Sigmoid colon (tissue), 7 donors: ENCODE data around the gene WDR91. TPM values are rescaled to one million over a fixed set of nuclear protein-coding genes. Genes with fewer than 3 reads are reported as not detected.

Source experiments
- DNase-seq: peaks from one replicate; pipeline ENCODE4 v3.0.0-alpha.2; 2019
- H3K27ac ChIP-seq, 4 donors: fragments of 200-600 bp; sonication (generic); one replicate each; pipeline ENCODE4 v1.5.1; 2016 to 2019; ENCODE audit warnings: mild to moderate bottlenecking in 1 of 4
- H3K27me3 ChIP-seq, 3 donors: fragments of 200-600 bp; sonication (generic); one replicate each; pipeline ENCODE4 v1.5.1; 2019; ENCODE audit warnings: mild to moderate bottlenecking in 1 of 3
- H3K36me3 ChIP-seq, 4 donors: fragments of 200-600 bp; sonication (generic); one replicate each; pipeline ENCODE4 v1.5.1; 2016 to 2019
- H3K4me1 ChIP-seq, 4 donors: fragments of 200-600 bp; sonication (generic); one replicate each; pipeline ENCODE4 v1.5.1; 2017 to 2019
- H3K4me3 ChIP-seq, 4 donors: fragments of 200-600 bp; sonication (generic); one replicate each; pipeline ENCODE4 v1.5.1; 2017 to 2019; ENCODE audit warnings: mild to moderate bottlenecking in 2 of 4, moderate library complexity in 1 of 4
- H3K9me3 ChIP-seq, 4 donors: fragments of 200-600 bp in 3 of 4; sonication (generic) in 3 of 4; one replicate each; pipeline versions ENCODE4 v1.5.1 to v1.6.1; 2013 to 2019
- CTCF ChIP-seq, 4 experiments: fragments of 450-650 bp in 3 of 4; fragments of 200-600 bp in 1 of 4; IDR thresholded peaks; one replicate each; pipeline ENCODE4 v1.5.1; 2016 to 2019; ENCODE audit warnings: antibody characterized with exemption in 4 of 4, mild to moderate bottlenecking in 3 of 4, moderate library complexity in 2 of 4
- EP300 ChIP-seq, 4 donors: sonication (generic); formaldehyde crosslinking; IDR thresholded peaks; one replicate each; pipeline ENCODE4 v1.6.1; 2017; ENCODE audit warnings: antibody characterized with exemption in 4 of 4
- POLR2A ChIP-seq, 2 donors: fragments of 450-650 bp; IDR thresholded peaks; one replicate each; pipeline ENCODE4 v1.6.1; 2016; ENCODE audit warnings: antibody characterized with exemption in 2 of 2, mild to moderate bottlenecking in 2 of 2, moderate library complexity in 2 of 2
- POLR2AphosphoS5 ChIP-seq, 4 donors: sonication (generic); formaldehyde crosslinking; IDR thresholded peaks; one replicate each; pipeline ENCODE4 v1.6.1; 2017; ENCODE audit warnings: antibody characterized with exemption in 4 of 4
- WGBS, 2 donors: extraction: QIAGEN DNeasy Blood & Tissue Kit; methylation state at CpG; one replicate each; pipeline ENCODE4 v1.1.7; 2013; 5-methylcytosine and 5-hydroxymethylcytosine counted together
- intact Hi-C: fragments of 100-400 bp; cut with DNase I; formaldehyde crosslinking; loops from one replicate; pipeline ENCODE4 v1.15.1; 2023
- polyA plus RNA-seq, 3 donors: library from polyadenylated mRNA; stranded (reverse); fragments of 200-250 nt; gene quantifications; one replicate each; pipeline ENCODE4 v1.2.3, GENCODE V29; 2013
- total RNA-seq, 4 donors: library from RNA; depleted of rRNA; stranded (reverse); fragments of >200 nt; gene quantifications; one replicate each; pipeline ENCODE4 v1.1.0, GENCODE V29; 2016
- donor health status: healthy with polysubstance abuse.
- donor health status: Bipolar disorder and iron deficiency.
- donor health status: healthy.

WDR91 gene
- 10 to 100 TPM; 11.0 to 14.1 (median 11.4) TPM for total RNA-seq
- polyA plus RNA-seq: 1 to 10 TPM; 2.1 to 8.0 (median 4.2) TPM

DNA sequence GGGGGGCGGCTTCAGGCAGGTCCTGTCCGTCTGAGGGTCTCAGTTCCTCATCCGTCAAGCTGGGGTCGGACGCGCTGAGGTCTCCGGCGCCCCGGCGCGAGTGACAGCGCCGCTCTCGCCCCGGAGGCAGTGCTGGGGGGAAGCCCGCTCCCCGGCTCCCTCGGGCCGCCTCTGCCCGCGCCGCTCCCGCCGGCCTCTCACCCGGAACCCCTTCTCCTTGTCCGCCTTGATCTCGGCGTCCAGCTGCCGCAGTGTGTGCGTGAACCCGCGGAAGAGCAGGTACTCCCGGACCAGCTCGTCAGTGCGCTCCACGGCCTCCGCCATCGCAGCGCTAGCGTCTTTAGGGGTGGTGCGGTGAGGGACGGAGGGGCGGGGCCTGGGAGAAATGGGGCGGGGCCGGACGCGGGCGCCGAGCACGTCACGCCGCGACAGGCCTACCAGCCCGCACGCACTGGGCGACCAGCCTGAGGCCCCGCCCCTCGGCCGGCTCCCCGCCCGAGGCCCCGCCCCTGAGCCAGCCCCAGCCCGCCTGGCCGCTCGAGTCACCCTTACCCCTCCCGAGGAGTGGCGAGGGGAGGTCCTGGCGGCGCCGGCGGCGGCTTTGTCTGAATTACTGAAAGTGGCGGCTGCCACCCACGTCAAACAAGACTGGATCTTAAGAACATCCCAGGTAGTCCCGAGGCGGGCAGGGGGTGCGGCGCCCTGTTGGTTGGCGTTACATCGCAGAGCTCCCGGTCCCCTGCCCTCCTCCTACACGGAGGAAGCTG lies at the start of gene WDR91:
Gene WDR91 (minus strand): TSS at position 348 of the 767 bp plus-strand sequence. CDS start 24 bp downstream, at position 324.
- peak; percentile 98 for DNase-seq
- Histone ChIP-seq H3K27ac (peak within 1 kb of the TSS; percentile 89 to 96 (median 93)), H3K27me3 (no peaks in the 10 kb centered on the region), H3K4me3 (peak within 1 kb of the TSS; percentile 67 to 83 (median 79)), H3K9me3 (no peaks in the 10 kb centered on the region), H3K36me3 (no peaks in the 10 kb centered on the region), H3K4me1 (peaks cover 0 to 22% (median 18%) of the 10 kb centered on the region in 4 donors)
- WGBS, 2 donors: 1% methylated on average over 82 of the region's 82 CpGs
- TF ChIP-seq POLR2AphosphoS5 (IDR thresholded peaks at IDR 0.05) (peak; percentile 90 to 97 (median 94)), POLR2A (IDR thresholded peaks at IDR 0.05) (peak; percentile 60 to 63), CTCF (IDR thresholded peaks at IDR 0.05) (no peak)
- intact Hi-C loops: loop anchor here (2.0 to 5.0 kb wide), 3 partner anchors 41 to 301 kb away; partner anchors contain the start of genes CNOT4 and TMEM140

DNA sequence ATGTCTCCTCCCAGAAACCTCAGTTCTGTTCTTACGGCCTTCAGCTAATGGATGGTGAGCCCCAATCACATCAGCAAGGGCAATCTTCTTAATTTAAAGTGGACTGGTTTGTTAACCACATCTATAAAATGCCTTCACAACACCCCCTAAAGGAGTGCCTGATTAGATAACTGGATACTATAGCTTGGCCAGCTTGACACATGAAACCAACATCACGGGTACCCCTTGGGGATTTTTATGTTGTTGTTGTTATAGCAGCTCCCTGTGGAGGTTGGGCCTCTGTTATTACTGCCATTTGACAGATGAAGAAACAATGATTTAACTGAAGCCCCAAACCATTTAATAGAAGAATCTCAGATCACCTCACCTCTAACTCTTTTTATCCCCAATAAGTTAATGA lies 49.1 kb upstream of the WDR91 start:
- H3K4me3 ChIP-seq: no peak overlapping the region
- no peak for TF ChIP-seq CTCF (IDR thresholded peaks at IDR 0.05)
- no peak for TF ChIP-seq POLR2AphosphoS5 (IDR thresholded peaks at IDR 0.05)
- no peak for TF ChIP-seq POLR2A (IDR thresholded peaks at IDR 0.05)
- no peak for TF ChIP-seq EP300 (IDR thresholded peaks at IDR 0.05)
- no peaks in the 10 kb centered on the region for H3K27me3 ChIP-seq
- WGBS, 2 donors: 85 to 87% methylated on average over 2 of the region's 2 CpGs
- peaks cover 0 to 26% (median 18%) of the 10 kb centered on the region in 4 donors for H3K4me1 ChIP-seq
- H3K27ac ChIP-seq: peak overlapping the region in 2 of 4 donors; percentile 69 to 74
- H3K36me3 ChIP-seq: no peaks in the 10 kb centered on the region
- H3K9me3 ChIP-seq: peaks cover 0 to 2% (median 0%) of the 10 kb centered on the region in 4 donors
- no peak for DNase-seq
- intact Hi-C loops: no loop called here

- no peak for TF ChIP-seq EP300 (IDR thresholded peaks at IDR 0.05)
- TF ChIP-seq POLR2AphosphoS5 (IDR thresholded peaks at IDR 0.05): no peak
- no peak for TF ChIP-seq CTCF (IDR thresholded peaks at IDR 0.05)
- no peak for TF ChIP-seq POLR2A (IDR thresholded peaks at IDR 0.05)
- no peak overlapping the region for H3K27ac ChIP-seq
- intact Hi-C loops: no loop called here
- no peaks in the 10 kb centered on the region for H3K36me3 ChIP-seq
- no peak for DNase-seq
- H3K4me3 ChIP-seq: no peak overlapping the region
- no peaks in the 10 kb centered on the region for H3K9me3 ChIP-seq
- H3K27me3 ChIP-seq: no peaks in the 10 kb centered on the region
- 95% methylated on average over 6 of the region's 6 CpGs for WGBS, 2 donors
- H3K4me1 ChIP-seq: peaks cover 0 to 34% (median 25%) of the 10 kb centered on the region in 4 donors
Observed at GRCh38 chr7:135259702-135260101, 48.4 kb upstream of the WDR91 start.

DNA sequence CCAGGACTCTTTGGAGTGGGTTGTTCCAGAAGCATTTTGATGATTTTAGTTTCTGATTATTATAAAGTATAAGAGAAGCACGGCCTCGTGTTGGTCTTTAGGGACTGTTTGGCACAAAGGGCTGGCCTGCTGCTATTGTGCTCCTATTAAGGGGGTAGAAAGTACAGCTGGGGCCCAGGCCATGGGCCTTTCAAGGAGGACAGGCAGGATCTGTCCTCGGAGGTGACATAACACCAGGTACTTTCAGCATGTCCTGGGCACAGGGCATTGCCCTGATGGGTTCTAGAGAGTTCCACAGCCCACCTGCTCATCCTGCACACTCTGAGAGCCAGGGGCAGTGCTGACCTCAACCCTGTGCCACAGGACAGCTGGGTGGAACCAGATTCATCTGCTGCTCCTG lies 47.3 kb upstream of the WDR91 start:
- Histone ChIP-seq H3K4me3 (no peak overlapping the region), H3K9me3 (no peaks in the 10 kb centered on the region), H3K27ac (no peak overlapping the region), H3K27me3 (no peaks in the 10 kb centered on the region), H3K4me1 (peaks cover 0 to 45% (median 36%) of the 10 kb centered on the region in 4 donors), H3K36me3 (no peaks in the 10 kb centered on the region)
- DNase-seq: no peak
- WGBS, 2 donors: 86 to 90% methylated on average over 3 of the region's 3 CpGs
- TF ChIP-seq POLR2A (IDR thresholded peaks at IDR 0.05) (no peak), POLR2AphosphoS5 (IDR thresholded peaks at IDR 0.05) (no peak), CTCF (IDR thresholded peaks at IDR 0.05) (no peak), EP300 (IDR thresholded peaks at IDR 0.05) (no peak)
- intact Hi-C loops: no loop called here
